Measurements from ENCODE around the gene MRPS14. TPM values are rescaled to one million over a fixed set of nuclear protein-coding genes. Genes with fewer than 3 reads are reported as not detected.

The MRPS14 gene
- total and polyA plus RNA-seq, 2 donors (not counting 1 experiment from before 2014, with no cell fraction given), result 31.6 to 39.5 TPM

- no peak overlapping the region for H2AFZ ChIP-seq (ENCODE audit: low read length)
- H3K27ac ChIP-seq (ENCODE audit: insufficient read depth, low read length), result no peak overlapping the region
- no peaks in the 10 kb centered on the region for H4K20me1 ChIP-seq (ENCODE audit: control insufficient read depth, extremely low read depth, insufficient read depth, low read length)
- no peak for TF ChIP-seq CTCF (conservative IDR thresholded peaks at IDR 0.05 in 1 of 2, IDR thresholded peaks at IDR 0.05 in 1 of 2; ENCODE audit: low read depth in 1 of 2, low read length in 2 of 2)
- no peak for TF ChIP-seq EZH2 (IDR thresholded peaks at IDR 0.05; ENCODE audit: low read length, missing control alignments)
- H3K36me3 ChIP-seq (ENCODE audit: control insufficient read depth, insufficient read depth, low read length), result no peaks in the 10 kb centered on the region
- H3K9ac ChIP-seq (ENCODE audit: insufficient read depth, low read length), result no peak overlapping the region
- no peaks in the 10 kb centered on the region for H3K27me3 ChIP-seq (ENCODE audit: control insufficient read depth, insufficient read depth, low read length)
- no peak overlapping the region for H3K4me2 ChIP-seq (ENCODE audit: extremely low read depth, insufficient read depth, low read length)
- H3K4me1 ChIP-seq (ENCODE audit: control insufficient read depth, extremely low read depth, insufficient read depth, low read length), result no peaks in the 10 kb centered on the region
- DNase-seq (ENCODE audit: low read depth in 2 of 2), result no peak
- H3K4me3 ChIP-seq (replicated peaks in 1 of 4; ENCODE audit: control extremely low read depth in 1 of 4, insufficient read depth in 1 of 4, low read depth in 3 of 4, low read length in 4 of 4), result no peak overlapping the region
- no peaks in the 10 kb centered on the region for H3K79me2 ChIP-seq (ENCODE audit: control insufficient read depth, insufficient read depth, low read length)
- H3K9me3 ChIP-seq (ENCODE audit: control insufficient read depth, insufficient read depth, low read depth, low read length), result no peaks in the 10 kb centered on the region
Measured at GRCh38 chr1:174988986-174989385, 34.2 kb downstream of the MRPS14 start.

GRCh38 chr1:174988539-174988938, 34.7 kb downstream of the MRPS14 start:
- H2AFZ ChIP-seq (ENCODE audit: low read length), result no peak overlapping the region
- no peaks in the 10 kb centered on the region for H3K9me3 ChIP-seq (ENCODE audit: control insufficient read depth, insufficient read depth, low read depth, low read length)
- no peak overlapping the region for H3K9ac ChIP-seq (ENCODE audit: insufficient read depth, low read length)
- no peaks in the 10 kb centered on the region for H4K20me1 ChIP-seq (ENCODE audit: control insufficient read depth, extremely low read depth, insufficient read depth, low read length)
- H3K4me3 ChIP-seq (replicated peaks in 1 of 4; ENCODE audit: control extremely low read depth in 1 of 4, insufficient read depth in 1 of 4, low read depth in 3 of 4, low read length in 4 of 4), result no peak overlapping the region
- H3K4me1 ChIP-seq (ENCODE audit: control insufficient read depth, extremely low read depth, insufficient read depth, low read length), result no peaks in the 10 kb centered on the region
- H3K36me3 ChIP-seq (ENCODE audit: control insufficient read depth, insufficient read depth, low read length), result no peaks in the 10 kb centered on the region
- no peak for DNase-seq (ENCODE audit: low read depth in 2 of 2)
- no peaks in the 10 kb centered on the region for H3K79me2 ChIP-seq (ENCODE audit: control insufficient read depth, insufficient read depth, low read length)
- H3K27me3 ChIP-seq (ENCODE audit: control insufficient read depth, insufficient read depth, low read length), result no peaks in the 10 kb centered on the region
- H3K4me2 ChIP-seq (ENCODE audit: extremely low read depth, insufficient read depth, low read length), result no peak overlapping the region
- no peak overlapping the region for H3K27ac ChIP-seq (ENCODE audit: insufficient read depth, low read length)
- no peak for TF ChIP-seq EZH2 (IDR thresholded peaks at IDR 0.05; ENCODE audit: low read length, missing control alignments)
- TF ChIP-seq CTCF (conservative IDR thresholded peaks at IDR 0.05 in 1 of 2, IDR thresholded peaks at IDR 0.05 in 1 of 2; ENCODE audit: low read depth in 1 of 2, low read length in 2 of 2), result no peak

GRCh38 chr1:174984952-174985351, 38.3 kb downstream of the MRPS14 start:
- no peaks in the 10 kb centered on the region for H3K27me3 ChIP-seq (ENCODE audit: control insufficient read depth, insufficient read depth, low read length)
- H3K27ac ChIP-seq (ENCODE audit: insufficient read depth, low read length), result no peak overlapping the region
- no peak overlapping the region for H2AFZ ChIP-seq (ENCODE audit: low read length)
- H3K79me2 ChIP-seq (ENCODE audit: control insufficient read depth, insufficient read depth, low read length), result no peaks in the 10 kb centered on the region
- H3K9me3 ChIP-seq (ENCODE audit: control insufficient read depth, insufficient read depth, low read depth, low read length), result no peaks in the 10 kb centered on the region
- H4K20me1 ChIP-seq (ENCODE audit: control insufficient read depth, extremely low read depth, insufficient read depth, low read length), result no peaks in the 10 kb centered on the region
- H3K4me3 ChIP-seq (replicated peaks in 1 of 4; ENCODE audit: control extremely low read depth in 1 of 4, insufficient read depth in 1 of 4, low read depth in 3 of 4, low read length in 4 of 4), result no peak overlapping the region
- H3K4me1 ChIP-seq (ENCODE audit: control insufficient read depth, extremely low read depth, insufficient read depth, low read length), result no peaks in the 10 kb centered on the region
- H3K9ac ChIP-seq (ENCODE audit: insufficient read depth, low read length), result no peak overlapping the region
- no peak overlapping the region for H3K4me2 ChIP-seq (ENCODE audit: extremely low read depth, insufficient read depth, low read length)
- DNase-seq (ENCODE audit: low read depth in 2 of 2), result no peak
- no peaks in the 10 kb centered on the region for H3K36me3 ChIP-seq (ENCODE audit: control insufficient read depth, insufficient read depth, low read length)
- TF ChIP-seq EZH2 (IDR thresholded peaks at IDR 0.05; ENCODE audit: low read length, missing control alignments) (no peak), CTCF (conservative IDR thresholded peaks at IDR 0.05 in 1 of 2, IDR thresholded peaks at IDR 0.05 in 1 of 2; ENCODE audit: low read depth in 1 of 2, low read length in 2 of 2) (no peak)
